Ureter (tissue), 1 donor: ENCODE results near the gene ANKRD50. TPM values are rescaled to one million over a fixed set of nuclear protein-coding genes. Genes with fewer than 3 reads are reported as not detected.

ENCODE experiments used
- DNase-seq: peaks from one replicate; pipeline ENCODE4 v3.0.0-alpha.2; 2020; ENCODE audit warnings: low spot score
- total RNA-seq: library from RNA; stranded (reverse); gene quantifications from one replicate; pipeline ENCODE4 v1.2.4, GENCODE V29; 2023
- donor health status: DM: yes; HTN: yes; CAD: no.

The ANKRD50 gene
- total RNA-seq, 1 donor from 2014 or later: 49.0 TPM

GRCh38 chr4:124708517-124709300 lies 3.8 kb downstream of the ANKRD50 start:
- no peak for DNase-seq

DNA sequence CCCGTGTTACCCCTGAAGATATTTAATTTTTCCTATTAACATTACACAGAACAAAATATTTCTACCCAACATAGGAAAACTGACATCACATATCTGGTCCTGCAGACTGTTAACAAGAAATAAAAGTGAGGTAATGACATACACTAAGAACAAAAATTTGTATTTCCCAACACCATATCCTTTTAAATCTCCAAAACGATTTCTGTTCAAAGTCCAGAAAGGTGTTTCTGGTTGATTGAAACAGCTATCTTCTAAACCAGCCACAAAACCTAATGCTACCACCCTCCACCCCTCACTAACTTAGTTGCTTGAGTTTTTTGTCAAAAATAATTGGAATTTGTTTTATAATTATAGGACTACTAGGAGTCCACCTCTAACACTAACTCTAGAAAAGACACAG lies 7.1 kb downstream of the ANKRD50 start:
- no peak for DNase-seq

DNA sequence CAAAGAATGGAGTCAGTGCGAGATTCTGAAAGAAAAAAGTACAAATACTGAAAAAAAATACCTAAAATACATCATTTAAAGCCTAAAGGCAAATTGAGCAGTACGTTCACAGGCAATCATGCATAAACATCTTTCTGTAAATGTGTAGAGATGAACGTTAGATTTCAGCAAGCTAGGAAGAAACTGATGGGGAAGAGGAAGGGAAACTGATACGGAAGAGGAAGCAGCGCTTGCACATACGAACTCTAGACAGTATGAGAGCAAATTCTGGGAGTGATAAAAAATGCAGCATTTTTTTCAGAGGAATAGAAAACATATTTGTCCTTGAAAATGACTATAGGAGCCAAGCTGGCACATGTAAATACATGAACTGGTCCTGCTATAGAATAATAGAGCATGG lies 9.4 kb downstream of the ANKRD50 start:
- DNase-seq: no peak

- no peak for DNase-seq
Measured at GRCh38 chr4:124697441-124697840, 15.1 kb downstream of the ANKRD50 start.

DNA sequence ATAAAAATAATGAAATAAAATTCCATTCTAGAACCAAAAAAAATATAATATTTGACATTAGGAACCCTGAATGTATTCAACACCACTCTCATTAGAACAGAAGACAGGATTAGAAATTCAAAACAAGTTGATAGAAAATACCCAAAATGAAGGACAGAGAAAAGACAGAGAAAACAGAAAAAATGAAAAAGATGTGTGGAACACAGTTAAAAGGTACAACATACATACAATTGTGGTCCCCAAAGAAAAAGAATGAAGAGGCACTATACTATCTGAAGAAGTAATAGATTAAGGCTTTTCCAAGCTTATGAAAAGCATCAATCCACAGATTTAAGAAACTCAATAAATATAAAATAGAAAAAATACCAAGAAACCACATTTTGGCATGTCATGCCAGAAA lies 16.4 kb downstream of the ANKRD50 start:
- DNase-seq: no peak

DNA sequence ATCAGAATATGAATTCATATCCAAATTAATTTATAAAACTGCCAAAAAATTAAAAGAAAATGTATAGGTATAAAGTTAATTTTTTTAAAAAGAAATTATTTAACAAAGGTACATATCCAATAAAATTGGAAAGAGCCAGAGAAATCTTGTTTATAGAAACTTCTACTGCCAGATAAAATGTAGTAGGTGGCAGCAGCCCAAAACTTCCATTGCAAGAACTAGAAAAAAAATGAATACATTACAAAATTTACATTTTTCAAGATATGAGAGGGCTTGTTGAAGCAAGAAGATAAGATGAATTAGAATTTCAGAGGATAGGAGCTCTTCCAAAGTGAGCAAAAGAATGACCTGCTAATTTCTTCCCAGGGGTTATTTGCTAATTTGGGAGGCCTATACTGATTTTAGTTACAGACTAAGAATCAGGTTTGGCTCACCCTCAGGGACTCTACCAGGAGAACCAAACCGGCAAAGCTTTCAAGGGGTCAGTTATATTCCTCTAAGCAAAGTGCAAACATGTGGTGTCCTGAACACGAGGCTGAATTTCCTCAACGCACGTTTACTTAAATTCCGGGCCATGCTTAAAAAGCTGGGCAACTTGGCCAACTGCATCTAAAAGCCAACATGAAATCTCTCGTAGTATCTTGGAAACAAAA lies 17.5 kb downstream of the ANKRD50 start:
- DNase-seq: no peak

- no peak for DNase-seq
Measured at GRCh38 chr4:124694306-124694705, 18.2 kb downstream of the ANKRD50 start.

GRCh38 chr4:124691801-124692200 lies 20.7 kb downstream of the ANKRD50 start:
- DNase-seq: no peak

DNA sequence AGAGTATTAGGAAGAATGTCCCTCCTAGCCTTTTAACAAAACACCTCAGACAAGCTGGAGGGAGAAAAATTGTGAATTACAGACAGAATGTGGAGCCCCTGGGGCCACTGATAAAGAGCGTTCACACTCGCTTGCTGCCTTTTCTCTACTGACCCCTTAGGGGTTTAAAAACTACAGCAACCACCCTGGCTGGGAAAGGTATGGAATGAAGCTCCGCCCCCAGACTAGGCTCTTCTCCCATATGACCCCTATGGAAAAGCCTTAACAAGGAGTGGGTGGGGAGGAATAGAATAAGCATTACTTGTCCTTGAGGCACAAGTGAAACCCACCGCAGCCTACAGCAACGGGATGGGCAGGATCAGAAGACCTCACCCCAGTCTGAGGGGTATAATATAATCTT lies 26.3 kb downstream of the ANKRD50 start:
- no peak for DNase-seq

DNA sequence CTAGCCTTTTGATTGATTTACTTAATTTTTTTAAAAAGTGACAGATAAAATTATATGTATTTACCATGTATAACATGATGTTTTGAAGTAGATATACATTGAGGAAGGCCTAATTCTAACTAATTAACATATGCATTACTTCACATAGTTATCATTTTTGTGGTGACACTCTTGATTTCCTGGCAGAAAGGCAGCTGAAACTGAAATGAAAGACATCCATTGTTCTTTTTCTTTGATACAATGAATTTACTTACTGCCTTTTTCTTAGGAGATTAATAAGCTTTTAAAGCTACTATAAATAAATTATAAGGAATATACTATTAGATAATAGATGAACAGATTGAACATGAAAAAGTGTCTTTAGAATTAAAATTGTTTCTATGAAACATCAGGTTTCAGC lies 26.7 kb downstream of the ANKRD50 start:
- DNase-seq: no peak

GRCh38 chr4:124684301-124684700 lies 28.2 kb downstream of the ANKRD50 start:
- DNase-seq: no peak

GRCh38 chr4:124682384-124682783 lies 30.1 kb downstream of the ANKRD50 start:
- DNase-seq: no peak

GRCh38 chr4:124666496-124666895 lies 46.0 kb downstream of the ANKRD50 start:
- DNase-seq: no peak

DNA sequence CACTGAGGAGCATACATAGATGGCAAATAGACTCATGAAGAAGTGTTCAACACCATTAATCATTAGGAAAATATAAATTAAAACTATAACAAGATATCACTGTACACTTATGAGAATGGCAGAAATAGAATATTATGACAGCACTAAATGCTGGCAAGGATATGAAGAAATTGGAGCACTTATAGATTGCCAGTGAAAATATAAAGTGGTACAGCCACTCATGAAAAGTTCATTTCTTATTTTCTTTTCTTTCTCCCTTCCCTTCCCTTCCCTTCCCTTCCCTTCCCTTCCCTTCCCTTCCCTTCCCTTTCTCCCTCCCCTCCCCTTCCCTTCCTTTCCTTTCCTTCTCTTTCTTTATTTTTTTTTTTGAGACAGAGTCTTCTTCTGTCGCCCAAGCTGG lies 53.7 kb downstream of the ANKRD50 start:
- DNase-seq: no peak

DNA sequence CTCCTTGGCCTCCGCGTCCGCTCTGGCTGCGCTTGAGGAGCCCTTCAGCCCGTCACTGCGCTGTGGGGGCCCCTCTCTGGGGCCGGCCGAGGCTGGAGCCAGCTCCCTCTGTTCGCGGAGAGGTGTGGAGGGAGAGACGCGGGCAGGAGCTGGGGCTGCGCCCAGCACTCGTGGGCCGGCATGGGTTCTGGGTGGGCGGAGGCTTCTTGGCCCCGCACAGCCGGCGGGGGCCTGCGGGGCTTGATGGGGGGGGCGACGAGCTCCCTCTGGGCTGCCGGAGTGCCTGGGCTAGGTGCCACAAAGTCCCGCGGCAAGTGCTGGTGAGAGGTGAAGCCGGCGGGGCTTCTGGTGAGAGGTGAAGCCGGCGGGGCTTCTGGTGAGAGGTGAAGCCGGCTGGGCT lies 61.9 kb downstream of the ANKRD50 start:
- DNase-seq: no peak

DNA sequence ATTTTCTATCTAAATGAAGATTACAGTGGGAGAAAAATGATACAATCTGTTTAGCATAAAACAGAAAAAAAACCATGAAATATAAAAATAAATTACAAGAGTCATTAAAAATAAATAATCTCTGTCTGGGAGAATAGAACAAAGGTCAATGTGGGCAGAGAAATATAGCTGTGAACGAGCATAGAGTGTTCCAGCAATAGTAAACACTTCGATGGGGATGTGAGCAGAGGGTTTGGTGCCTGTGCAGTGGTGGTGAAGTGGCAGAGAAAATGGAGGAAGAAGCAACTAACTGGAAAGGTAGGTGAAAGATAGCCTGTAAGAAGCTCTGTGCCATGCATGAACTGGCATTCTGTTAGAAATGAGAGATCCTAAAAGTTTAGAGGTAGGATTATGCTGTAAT lies 64.9 kb downstream of the ANKRD50 start:
- DNase-seq: no peak

DNA sequence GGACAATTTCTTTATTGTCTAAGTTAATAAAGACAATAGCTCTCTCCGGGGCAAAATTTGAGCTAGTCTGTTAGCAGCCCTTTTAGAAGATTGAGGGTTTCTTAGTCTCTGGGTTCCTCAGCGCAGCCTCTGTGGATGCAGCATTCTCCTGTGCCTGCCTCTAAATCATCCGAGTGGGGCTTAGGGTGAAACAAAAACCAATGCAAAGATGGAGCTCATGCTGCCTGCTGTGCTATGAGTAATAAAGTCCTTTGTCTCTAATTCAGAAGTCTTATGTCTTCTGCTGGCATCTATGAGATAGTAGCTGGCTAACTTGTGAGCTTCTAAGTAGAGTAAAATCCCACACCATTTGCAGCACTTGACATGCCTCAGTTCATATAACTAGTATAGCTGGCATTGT lies 67.9 kb downstream of the ANKRD50 start:
- DNase-seq: no peak

- no peak for DNase-seq
Measured at GRCh38 chr4:124642846-124643245, 69.7 kb downstream of the ANKRD50 start.

GRCh38 chr4:124641715-124642381 lies 70.7 kb downstream of the ANKRD50 start:
- DNase-seq: peak; percentile 62

GRCh38 chr4:124640022-124640730 lies 72.4 kb downstream of the ANKRD50 start:
- no peak for DNase-seq

GRCh38 chr4:124637321-124637720 lies 75.2 kb downstream of the ANKRD50 start:
- no peak for DNase-seq

DNA sequence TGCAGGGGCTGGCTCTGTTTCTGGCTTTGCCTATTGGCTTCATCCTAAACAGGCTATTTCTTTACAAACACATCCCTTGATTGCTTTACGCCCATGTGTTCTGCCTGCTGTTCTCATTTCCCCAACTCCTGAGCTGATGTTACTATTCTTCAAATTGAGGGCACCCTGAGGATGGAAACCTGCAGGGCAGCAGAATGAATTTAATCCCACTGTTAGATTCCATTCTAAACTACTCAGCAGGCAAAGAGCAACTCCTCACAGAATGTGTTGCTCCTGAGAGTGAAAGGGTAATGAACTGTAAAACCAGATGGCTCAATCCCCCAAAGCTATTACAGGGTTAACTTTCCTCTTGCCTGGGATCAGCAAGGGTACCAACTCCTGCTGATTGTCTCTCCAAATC lies 75.7 kb downstream of the ANKRD50 start:
- DNase-seq: no peak
